Transverse colon (tissue), 4 donors: ENCODE results near the gene HSF5.

Experiments
- EP300 ChIP-seq: sonication (generic); formaldehyde crosslinking; IDR thresholded peaks from one replicate; pipeline ENCODE4 v1.6.1; 2017; ENCODE audit warnings: antibody characterized with exemption, low read depth
- POLR2A ChIP-seq: fragments of 450-650 bp; IDR thresholded peaks from one replicate; pipeline ENCODE4 v1.6.1; 2016; ENCODE audit warnings: antibody characterized with exemption, mild to moderate bottlenecking, moderate library complexity
- POLR2AphosphoS5 ChIP-seq, 3 donors: sonication (generic); formaldehyde crosslinking; IDR thresholded peaks; one replicate each; pipeline ENCODE4 v1.6.1; 2016; ENCODE audit warnings: antibody characterized with exemption in 3 of 3
- TF ChIP-seq, protein P1 (sequence below), 5 experiments: fragments of 200-600 bp in 3 of 5; fragments of 450-650 bp in 2 of 5; sonication (generic) in 3 of 5; IDR thresholded peaks; 1 replicate in 2 of 5; 2 replicates in 3 of 5; pipeline ENCODE4 v1.5.1; 2016 to 2017; ENCODE audit warnings: antibody characterized with exemption in 5 of 5, inconsistent platforms in 3 of 5, mild to moderate bottlenecking in 2 of 5, moderate library complexity in 1 of 5

DNA sequence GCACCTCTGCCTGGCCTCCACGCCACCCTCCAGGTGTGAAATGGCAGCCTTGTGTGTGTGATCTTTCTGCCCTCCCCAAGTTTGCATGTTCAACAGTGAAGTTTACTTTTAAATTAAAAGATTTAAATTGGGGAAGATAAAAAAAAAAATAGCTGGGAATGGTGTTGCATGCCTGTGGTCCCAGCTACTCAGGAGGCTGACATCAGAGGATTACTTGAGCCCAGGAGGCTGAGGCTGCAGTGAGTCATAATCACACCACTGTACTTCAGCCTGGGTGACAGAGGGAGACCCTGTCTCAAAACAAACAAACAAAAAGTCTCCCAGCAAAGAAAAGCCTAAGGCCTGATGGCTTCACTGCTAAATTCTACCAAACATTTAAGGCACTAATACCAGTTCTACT, 35.5 kb downstream of the HSF5 start:
- TF ChIP-seq, protein P1, sequence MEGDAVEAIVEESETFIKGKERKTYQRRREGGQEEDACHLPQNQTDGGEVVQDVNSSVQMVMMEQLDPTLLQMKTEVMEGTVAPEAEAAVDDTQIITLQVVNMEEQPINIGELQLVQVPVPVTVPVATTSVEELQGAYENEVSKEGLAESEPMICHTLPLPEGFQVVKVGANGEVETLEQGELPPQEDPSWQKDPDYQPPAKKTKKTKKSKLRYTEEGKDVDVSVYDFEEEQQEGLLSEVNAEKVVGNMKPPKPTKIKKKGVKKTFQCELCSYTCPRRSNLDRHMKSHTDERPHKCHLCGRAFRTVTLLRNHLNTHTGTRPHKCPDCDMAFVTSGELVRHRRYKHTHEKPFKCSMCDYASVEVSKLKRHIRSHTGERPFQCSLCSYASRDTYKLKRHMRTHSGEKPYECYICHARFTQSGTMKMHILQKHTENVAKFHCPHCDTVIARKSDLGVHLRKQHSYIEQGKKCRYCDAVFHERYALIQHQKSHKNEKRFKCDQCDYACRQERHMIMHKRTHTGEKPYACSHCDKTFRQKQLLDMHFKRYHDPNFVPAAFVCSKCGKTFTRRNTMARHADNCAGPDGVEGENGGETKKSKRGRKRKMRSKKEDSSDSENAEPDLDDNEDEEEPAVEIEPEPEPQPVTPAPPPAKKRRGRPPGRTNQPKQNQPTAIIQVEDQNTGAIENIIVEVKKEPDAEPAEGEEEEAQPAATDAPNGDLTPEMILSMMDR (IDR thresholded peaks at IDR 0.05) = no peak
- TF ChIP-seq POLR2AphosphoS5 (IDR thresholded peaks at IDR 0.05) (no peak), POLR2A (no peak), EP300 (no peak)
